CD4-positive, alpha-beta T cell treated with Interleukin-17A for 1 hour (primary cell): Measurements from ENCODE around the gene CSPG4.

Experiments
- DNase-seq: peaks from one replicate; pipeline ENCODE4 v3.0.0-alpha.2; 2020

The CSPG4 gene

DNA sequence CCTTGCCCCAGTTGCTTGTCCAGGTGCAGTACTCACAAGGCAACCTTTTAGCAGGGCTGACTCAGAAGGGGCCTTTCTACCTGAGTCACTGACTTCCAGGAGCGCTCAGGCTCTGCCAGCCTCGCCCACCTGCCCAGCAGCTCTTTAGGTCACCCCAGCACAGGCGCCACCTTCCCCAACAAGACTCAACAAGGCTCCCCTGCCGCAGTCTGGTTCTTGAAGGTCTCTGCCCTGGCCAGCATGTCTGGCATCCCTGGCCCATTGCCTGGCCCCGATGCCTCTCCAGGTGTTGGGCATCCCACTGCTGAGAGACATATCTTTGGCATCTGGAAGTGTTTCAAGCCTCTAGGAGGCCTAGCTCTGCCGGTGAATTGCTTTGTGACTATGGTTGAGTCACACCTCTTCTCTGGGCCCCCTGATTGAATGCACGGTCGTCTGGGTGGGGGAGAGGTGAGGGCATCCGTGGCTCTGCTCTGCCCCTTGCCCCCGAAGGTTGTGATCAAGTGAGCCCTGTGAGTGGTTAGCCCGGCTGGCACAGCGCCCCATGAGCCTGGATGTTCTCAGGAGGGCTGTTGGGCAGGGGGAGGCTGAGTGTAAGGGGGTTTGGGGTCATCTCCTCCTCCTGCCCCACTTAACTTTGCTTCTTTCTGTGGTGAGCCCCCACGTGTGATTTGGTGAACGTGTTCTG lies 43.3 kb downstream of the CSPG4 start:
- no peak for DNase-seq

DNA sequence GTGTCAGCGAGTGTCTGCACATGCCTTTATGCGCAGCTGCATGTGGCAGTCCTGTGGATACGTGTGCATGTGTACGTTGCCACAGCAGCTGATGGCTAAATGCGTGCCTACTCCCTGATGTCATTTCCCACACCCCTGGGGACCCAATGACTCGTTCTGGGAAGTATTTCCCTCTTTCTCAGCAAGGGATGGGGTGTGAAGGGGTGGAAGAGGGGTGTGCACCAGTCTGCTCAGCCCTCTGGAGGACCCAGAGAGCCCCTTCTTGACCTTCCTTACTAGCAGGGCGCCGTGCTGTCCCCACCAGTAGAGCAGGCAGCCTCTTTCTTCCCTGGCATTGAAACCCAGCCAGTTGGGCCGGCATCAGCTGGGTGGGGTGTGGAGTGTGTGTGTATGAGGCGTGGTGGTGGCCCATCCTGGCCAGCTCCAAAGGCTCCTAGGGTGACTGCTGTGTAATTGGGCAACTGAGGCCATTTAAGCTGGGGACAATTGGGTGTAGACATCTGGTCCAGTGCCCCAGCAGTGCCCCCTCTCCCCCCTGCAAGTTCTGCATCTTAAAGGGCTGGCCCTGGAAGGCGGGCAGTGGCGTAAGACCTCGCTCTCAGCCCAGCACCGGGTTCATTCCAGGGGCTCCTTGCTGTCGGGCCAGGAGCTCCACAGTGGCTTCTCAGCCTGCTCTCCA lies 45.7 kb downstream of the CSPG4 start:
- DNase-seq, result no peak

DNA sequence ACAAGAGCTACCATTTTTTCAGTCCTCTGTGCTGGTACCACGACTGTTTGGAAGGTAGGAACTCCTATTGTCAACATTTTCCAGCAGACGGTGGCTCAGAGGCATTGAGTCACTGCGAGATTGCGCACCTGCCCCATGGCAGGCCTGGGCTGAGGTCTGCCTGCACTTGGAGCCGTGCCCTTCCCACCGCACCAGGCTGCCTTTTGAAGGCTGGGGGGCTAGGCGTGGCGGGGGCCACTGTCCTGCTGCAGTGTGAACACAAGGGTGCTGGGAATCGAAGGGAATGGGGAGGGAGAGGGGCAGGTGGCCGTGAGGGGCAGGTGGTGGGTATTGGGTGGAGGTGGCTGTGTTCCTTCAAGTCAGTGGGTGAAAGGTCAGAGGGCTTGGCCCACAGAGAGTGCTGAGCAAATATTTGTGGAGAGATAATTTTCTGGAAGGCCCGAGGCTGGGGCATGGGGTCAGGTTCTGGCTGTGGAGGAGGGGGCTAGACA lies 48.7 kb downstream of the CSPG4 start:
- DNase-seq, result no peak

DNA sequence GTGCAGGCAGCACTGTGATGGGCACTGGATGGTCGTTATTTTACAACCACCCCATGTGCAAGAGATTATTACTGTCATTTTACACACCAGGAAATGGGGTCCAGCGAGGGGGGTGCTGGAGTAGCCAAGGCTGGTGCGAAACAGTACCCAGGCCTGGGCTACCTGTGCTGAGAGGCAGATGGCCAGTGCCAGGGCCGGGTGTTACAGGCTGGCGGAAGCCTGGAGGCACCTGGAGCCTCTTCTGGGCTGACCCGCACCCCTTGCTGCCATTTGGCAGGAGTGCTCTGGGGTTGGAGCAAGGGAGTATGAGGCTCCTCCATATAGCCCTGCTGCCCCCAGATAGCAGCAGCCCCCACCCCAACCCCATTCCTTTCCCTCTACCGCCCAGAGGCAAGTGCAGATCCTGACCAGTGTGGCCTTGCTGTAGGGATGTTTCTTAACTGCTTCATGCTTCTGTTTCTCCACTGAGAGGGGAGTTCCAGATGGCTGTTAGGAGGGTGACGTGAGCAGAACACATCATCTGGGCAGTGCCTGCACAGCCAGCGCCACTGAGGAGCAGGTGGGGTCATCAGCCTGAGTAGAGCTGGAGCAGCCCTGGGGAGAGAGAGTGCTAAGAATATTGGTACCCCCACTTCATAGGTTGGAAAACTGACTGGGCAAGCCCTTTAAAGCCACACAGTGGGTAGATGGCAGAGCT lies 49.7 kb downstream of the CSPG4 start:
- no peak for DNase-seq

DNA sequence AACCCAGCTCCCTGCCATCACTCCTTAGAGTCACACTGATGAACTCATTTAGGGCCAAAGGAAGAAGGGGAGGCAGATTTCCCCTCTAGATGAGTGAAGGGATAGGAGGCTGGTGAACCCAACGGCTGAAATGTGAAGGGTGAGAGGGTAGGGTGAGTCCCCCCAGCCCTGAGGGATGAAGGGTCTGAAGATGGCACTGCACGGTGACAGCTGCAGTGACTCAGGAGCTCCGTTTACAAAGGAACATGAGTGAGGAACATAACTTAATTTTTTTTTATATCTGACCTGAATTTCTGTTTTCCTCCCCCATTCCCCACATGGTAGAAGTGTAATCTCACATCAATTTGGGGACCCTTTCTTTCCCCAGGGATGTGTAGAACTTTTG lies 50.9 kb downstream of the CSPG4 start:
- DNase-seq, result no peak

DNA sequence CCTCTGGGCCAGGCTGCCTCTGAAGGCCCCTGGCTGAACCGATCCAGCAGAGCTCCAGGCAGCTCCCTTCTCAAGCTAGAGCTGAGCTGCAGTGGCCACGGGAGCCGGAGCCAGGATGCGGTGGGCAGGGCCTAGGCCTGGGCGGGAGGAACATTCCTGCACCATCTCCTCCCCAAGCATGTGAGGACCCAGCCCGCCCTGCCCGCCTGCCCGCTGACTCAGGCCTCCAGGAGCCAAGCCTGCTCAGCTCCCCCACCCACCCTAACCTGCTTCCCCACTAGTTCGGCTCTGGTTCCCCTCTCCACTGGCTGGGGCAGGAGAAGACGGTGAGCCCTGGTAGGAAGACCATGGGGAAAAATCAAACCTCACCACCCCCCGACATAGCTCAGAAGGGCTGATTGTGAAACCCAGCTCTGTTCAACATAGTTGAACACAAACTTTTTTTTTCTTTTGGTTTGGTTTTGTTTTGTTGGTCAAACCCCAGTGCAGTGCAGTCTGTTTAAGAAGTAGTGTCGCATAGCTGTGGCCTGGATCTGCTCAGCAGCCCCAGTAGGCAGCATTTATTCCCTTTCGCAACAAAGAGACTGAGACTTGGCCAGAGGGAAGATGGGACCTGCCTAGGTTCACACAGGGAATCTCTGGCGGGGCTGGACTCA lies 51.4 kb downstream of the CSPG4 start:
- no peak for DNase-seq

DNA sequence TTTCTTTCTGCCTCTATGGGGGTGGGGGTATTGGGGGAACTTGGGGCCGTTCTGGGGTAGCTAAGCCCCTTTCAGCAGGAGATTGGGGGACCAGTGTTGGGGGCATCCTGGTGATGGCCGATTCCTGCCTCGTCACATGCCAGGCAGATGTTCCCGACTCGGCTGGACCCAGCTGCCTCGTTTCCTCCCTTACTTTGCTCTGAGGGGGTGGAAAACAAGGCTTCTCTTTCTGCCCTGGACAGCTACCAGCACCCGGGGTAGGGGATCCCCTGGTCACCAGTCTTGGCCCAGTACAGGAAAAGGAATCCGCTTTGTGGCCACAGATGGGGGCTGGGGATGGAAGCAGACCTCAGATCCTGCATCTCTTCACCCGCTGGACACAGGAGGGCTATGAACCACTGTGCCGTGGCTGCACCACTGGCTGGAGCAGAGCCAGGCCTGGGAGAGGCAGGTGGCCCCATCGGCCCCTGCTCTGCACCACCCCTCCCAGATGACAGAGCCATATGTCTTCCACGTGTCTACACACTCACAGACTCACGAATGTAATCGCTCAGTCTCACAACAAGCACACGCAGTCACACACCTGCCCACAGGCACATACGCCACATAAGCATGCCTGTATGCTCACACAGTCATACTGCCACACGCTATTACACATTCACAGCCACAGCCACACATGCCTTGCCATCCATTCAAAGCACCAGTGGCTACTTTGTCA lies 52.6 kb downstream of the CSPG4 start:
- no peak for DNase-seq

DNA sequence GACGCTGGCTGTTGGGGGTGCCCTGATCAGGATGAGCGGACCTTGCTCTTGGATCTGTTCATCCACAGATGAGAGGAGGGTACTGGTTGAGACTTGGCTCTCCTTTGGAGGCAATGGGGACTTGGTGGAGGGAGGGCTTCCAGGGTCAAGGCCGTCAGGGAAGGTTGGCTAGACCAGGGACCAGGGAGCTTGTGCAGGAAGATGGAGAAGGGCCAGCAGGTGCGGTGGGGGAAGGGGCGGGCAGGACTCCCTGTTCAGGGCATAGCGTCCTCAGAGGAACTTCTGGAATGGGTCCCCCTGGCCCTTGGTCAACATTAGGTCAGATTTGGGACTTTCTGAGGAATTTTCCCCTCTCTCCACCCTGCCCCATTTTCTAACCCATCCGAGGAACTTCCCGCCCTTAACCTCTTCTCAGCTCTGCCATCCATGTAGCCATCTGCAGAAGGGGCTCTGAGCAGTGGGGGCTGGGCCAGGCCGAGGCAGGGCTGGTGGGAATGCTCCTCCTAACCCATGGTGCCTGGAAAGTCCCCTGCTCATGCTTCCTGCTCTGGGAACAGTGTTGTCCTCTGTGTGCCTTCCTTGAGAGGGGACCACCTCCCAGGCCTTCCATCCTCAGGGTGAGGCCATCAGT lies 53.4 kb downstream of the CSPG4 start:
- no peak for DNase-seq

DNA sequence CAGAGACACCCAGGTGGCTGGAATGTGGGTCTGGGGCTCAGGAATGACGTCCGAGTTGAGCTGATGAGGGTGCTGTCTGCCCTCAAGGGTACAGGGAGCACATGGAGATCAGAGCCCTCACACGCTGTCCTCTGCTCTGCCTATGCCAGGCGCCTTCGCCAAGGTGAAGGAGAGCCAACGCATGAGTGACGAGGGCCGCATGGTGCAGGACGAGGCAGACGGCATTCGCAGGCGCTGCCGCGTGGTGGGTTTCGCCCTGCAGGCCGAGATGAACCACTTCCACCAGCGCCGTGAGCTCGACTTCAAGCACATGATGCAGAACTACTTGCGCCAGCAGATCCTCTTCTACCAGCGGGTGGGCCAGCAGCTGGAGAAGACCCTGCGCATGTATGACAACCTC lies 55.8 kb downstream of the CSPG4 start:
- no peak for DNase-seq

DNA sequence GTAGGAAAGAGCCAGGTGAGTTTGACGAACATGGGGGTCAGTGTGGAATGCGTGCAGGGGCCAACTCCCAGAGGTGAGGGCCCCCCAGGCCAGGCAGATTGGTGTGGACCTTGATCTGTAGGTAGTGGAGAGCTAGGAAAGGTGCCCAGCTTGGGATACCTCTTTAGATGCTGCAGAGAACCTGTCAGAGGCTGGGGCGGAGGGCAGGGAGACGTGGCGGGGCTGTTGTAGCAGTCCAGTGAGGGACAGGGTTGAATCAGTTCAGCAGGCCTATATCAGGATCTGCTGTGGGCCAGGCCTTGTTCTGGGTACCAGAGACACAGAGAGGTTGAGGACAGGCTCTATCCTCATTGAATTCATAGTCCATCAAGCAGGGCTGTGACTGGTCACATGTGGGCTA lies 56.3 kb downstream of the CSPG4 start:
- no peak for DNase-seq

DNA sequence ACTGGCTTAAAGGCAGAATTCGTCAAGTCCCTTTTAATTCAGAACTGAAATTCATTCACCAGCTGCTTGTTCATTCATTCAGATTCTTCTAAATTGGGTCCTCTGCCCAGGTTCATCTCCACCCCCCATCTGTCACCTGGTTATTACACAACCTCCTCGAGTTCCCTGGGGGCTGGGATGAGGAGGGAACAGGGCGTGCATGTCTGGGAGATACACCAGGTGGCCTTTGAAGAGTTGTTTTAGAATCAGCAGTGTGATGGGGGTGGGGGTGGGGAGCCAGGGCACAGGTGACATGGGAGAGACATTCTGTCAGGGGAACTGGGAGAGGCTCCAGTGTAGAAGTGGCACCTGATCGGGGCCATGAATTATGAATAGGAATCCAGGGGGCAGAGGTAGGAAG lies 56.7 kb downstream of the CSPG4 start:
- DNase-seq, result no peak

DNA sequence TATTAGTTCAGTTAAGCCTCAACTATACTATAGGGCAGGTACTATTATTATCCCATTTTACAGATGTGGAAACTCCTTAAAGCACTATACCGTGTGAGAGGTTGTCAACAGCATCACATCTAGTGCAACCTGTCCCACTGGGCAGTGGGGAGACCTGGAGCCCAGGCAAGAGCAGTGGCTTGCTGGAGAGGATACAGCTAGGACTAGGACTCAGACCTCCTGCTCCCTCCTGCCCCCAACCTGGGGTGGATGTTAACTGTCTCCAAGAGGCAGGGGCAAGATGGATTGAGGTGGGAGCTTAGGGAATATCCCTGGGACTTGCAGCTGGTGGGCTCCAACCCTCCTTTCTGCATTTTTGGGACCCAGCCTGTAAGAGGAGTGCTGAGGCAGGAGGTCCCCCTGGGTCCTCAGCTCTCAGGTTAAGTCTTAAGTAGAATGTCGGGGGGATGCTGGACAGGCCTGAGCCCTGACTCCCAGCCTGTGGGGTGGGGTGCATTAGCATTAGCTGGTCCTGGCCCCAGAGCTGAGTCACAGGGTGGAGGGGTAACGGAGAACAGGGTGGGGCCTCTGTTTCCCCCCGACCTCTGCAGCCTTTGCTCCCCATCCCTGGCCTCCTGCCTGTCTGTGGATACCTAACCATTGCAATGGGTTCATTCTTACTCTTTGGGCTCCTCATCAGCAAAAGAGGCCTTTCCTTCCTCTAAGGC lies 58.3 kb downstream of the CSPG4 start:
- DNase-seq, result no peak

DNA sequence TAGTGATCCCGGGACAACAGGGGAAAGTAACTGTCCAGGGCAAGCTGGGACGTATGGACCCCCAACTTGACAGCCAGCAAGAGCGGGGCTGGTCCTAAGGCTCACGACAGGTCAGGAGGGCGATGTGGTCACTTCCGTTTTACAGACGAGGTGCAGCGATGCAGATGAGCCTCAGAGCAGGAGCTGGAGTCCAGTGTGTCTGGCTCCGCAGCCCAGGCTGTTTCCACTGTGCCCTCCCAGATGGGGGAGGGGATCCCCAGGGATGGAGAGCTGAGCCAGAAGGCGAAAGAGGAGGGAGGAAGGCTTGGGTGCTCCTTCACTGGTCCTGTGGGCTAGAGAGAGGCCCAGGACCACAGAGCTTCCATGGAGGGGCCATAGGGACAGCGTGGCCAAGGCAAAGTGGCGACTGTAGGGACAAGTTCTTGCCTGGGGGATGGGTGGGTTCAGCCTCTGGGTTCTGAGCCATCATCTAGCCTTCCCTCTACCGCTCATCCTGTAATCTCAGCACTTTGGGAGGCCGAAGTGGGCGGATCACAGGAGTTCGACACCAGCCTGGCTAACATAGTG lies 59.2 kb downstream of the CSPG4 start:
- DNase-seq, result no peak

DNA sequence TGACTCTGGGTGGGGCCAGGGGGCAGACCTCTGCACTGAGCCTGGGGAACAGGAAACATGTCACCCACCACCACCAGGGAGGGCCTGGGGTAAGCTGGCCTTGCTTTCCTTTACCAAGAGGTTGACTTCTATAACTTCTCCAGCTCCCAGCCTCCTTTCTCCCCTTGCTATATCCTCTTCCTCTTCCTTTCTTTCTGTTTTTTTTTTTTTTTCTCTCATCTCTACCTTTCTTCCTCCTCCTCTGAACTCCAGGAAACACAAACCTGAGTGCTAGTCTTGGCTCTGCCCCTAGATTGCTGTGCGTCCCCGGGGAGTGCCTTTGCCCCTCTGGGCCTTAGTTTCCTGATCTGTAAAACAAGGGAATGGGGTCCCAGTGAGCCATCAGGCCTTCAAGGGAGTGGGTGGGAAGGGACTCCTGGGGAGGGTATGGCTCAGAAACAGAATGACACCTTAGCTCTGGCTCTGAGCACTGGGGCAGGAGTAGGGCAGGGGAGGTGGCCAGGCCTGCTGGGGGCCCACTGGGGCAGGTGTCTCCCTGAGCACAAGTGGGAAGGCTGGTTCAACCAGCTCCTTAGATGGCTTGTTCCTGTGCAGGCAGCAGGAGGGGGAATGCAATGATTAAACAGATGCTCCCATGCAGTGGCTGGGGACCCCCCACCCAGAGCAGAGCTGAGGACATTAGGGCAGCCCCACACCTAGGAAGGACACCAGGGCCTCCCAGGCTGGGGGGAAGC lies 60.7 kb downstream of the CSPG4 start:
- DNase-seq, result no peak

DNA sequence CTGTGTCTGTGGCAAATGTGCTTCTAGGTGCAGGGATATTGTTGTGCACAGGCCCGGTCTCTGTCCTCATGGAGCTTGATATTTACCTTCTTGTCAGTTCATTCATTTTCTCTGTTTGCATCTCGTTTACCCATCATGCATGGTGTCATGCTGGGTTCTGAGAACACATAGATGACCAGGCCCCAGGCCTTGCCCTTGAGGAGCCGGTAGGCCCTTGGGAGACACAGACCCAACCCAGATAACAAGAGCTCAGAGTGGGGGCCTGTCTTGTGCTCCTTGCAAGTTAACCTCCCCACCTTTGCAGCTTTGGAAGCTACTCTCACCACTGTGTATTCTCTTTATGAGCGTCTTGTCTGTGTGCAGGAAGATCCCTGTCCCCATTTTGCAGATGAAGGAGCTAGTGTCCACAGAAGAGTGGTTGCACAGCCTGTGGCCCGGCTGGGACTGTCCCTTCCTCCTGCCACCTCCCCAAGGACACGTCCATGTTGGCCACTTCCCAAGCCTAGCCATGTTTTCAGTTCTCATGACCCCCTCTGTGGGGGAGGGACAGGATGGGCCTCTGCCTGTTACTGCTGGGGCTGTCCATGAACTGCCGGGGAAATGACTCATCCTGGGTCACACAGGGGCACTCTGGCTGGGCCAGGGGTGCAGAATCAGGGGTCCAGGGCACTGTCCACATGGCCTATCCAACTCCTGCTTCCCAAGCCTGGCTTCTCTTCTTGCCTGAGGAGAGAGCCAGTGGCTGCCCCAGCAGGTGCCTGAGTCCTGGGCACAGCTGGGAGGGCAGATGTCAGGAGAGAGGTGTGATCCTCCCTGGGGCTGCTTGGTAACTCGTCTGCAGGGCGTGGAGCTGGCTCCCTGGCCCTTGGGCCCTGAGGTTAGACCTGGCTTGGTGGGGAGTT lies 61.5 kb downstream of the CSPG4 start:
- DNase-seq, result no peak

DNA sequence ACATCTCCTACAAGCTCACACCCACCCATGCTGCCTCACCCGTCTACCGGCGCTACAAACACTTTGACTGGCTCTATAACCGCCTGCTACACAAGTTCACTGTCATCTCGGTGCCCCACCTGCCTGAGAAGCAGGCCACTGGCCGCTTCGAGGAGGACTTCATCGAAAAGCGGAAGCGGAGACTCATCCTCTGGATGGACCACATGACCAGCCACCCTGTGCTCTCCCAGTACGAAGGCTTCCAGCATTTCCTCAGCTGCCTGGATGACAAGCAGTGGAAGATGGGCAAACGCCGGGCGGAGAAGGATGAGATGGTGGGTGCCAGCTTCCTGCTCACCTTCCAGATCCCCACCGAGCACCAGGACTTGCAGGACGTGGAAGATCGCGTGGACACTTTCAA lies 62.8 kb downstream of the CSPG4 start:
- no peak for DNase-seq

DNA sequence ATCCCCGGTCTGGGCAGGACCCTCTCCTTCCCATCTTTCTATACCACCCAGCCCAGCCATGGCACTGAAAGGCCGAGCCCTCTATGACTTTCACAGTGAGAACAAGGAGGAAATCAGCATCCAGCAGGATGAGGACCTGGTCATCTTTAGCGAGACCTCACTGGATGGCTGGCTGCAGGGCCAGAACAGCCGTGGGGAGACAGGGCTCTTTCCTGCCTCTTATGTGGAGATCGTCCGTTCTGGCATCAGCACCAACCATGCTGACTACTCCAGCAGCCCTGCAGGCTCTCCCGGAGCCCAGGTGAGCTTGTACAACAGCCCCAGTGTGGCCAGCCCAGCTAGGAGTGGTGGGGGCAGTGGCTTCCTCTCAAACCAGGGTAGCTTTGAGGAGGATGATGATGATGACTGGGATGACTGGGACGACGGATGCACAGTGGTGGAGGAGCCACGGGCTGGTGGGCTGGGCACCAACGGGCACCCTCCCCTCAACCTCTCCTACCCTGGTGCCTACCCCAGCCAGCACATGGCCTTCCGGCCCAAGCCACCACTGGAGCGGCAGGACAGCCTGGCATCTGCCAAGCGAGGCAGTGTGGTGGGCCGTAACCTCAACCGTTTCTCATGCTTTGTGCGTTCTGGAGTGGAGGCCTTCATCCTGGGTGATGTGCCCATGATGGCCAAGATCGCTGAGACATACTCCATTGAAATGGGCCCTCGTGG lies 63.4 kb downstream of the CSPG4 start:
- no peak for DNase-seq

DNA sequence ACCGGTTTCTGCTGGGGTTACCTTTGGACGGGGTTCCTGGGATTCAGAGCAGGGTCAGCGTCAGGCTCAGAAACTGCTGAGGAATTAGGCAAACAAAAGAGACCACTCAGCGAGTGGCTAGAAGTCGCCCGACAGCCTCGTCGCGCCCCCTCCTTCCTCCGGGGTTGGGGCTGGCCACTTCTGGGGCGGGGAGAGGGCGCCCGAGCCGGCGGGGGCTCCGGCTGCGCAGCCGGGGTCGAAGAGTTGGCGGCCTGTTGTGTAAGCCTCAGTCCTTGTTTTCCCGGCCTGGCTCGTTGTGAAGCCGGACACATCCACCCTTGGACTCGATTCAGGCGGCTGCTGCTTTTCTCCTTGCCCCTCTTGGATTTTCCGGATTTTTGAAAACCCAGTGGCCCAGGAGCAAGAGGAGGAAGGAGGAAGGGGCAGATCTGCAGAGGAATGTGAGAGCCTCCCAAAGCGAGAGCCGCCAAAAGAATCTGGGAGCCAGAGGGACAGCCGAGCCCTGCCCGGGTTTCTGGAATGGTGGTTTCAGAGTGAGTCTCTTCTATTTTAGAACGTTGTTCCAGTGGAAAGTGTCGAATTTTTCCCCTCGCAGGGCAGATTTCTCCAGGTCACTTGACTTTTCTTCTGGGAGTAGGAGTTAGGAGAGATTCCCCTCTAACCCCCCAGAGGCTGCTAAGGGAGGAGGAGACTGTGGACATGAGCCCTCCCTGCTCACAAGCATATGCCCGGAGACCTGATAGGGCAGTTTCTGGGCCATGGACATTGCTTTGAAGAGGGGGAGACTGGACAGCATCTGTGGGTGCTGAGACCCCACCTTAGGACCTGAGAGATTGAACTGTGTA lies 64.3 kb downstream of the CSPG4 start:
- DNase-seq, result no peak
